NB4 (cell line): ENCODE measurements around the gene EPN2.

ENCODE experiments used
- MYC ChIP-seq: IDR thresholded peaks from 2 replicates; pipeline ENCODE4 v1.6.1; 2011; ENCODE audit warnings: low read depth, low read length
- POLR2A ChIP-seq: IDR thresholded peaks from 2 replicates; pipeline ENCODE4 v1.6.1; 2011; ENCODE audit warnings: mild to moderate bottlenecking; ENCODE audit not compliant: insufficient read length; ENCODE audit errors: extremely low read depth
- TF ChIP-seq, protein P1 (sequence below): IDR thresholded peaks from one replicate; pipeline ENCODE4 v1.5.1; 2012; ENCODE audit warnings: low read depth, low read length
- TF ChIP-seq, protein P2 (sequence below): IDR thresholded peaks from 2 replicates; pipeline ENCODE4 v1.6.1; 2011; ENCODE audit warnings: low read depth, low read length

DNA sequence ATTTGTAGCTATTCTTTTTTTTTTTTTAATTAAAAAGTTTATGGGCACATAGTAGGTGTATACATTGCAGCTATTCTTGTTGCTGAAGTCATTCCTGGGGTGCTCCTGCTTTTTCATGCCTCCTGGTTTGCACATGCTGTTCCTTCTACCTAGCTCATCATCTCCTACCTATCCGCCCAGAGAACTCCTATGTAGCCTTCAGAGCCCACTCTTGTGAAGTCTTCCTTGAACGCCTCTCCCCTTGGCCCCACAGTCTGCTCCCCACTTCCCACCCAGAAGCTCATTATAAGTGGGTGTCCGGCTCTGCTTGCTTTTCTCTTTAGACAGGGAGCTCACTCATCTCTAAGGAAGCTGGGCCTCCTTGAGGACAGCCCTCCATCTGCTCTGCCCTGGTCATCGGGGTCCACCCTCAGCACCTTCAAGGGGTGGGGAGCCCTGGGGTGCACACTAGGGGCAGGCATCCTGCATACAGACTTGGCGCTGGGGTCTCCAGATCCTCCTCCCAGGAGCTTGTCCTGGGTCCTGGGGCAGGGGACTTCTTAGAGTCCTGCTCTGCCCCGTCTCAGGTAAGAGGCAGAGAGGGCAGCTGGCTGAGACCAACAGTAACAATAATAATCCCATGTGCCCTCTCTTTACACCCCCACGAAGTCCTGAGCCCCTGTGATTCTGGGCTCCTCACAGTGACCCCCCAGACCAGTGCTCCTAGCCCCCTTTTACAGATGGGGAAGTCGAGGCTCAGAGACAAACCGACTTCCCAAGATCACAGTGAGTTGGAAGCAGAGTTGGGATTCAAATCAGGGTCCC, 128.9 kb downstream of the EPN2 start:
- TF ChIP-seq, protein P1, sequence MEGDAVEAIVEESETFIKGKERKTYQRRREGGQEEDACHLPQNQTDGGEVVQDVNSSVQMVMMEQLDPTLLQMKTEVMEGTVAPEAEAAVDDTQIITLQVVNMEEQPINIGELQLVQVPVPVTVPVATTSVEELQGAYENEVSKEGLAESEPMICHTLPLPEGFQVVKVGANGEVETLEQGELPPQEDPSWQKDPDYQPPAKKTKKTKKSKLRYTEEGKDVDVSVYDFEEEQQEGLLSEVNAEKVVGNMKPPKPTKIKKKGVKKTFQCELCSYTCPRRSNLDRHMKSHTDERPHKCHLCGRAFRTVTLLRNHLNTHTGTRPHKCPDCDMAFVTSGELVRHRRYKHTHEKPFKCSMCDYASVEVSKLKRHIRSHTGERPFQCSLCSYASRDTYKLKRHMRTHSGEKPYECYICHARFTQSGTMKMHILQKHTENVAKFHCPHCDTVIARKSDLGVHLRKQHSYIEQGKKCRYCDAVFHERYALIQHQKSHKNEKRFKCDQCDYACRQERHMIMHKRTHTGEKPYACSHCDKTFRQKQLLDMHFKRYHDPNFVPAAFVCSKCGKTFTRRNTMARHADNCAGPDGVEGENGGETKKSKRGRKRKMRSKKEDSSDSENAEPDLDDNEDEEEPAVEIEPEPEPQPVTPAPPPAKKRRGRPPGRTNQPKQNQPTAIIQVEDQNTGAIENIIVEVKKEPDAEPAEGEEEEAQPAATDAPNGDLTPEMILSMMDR: no peak
- TF ChIP-seq POLR2A (no peak), MYC (no peak)
- TF ChIP-seq, protein P2, sequence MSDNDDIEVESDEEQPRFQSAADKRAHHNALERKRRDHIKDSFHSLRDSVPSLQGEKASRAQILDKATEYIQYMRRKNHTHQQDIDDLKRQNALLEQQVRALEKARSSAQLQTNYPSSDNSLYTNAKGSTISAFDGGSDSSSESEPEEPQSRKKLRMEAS: no peak
